IPS DF 4.7 (cell line): Measurements from ENCODE around the gene ILF3.
A peak's percentile ranks its signal among the peaks of the same experiment; 100 is the strongest.
"Not testable (repeated sequence)": the region's sequence is repeated elsewhere in the genome, so short reads cannot be mapped to it uniquely, and the experiment has no call there.

ENCODE experiments used
- DNase-seq: peaks from one replicate; pipeline ENCODE4 v3.0.0-alpha.2; 2013; ENCODE audit warnings: low spot score; ENCODE audit errors: extremely low read depth

The ILF3 gene

DNA sequence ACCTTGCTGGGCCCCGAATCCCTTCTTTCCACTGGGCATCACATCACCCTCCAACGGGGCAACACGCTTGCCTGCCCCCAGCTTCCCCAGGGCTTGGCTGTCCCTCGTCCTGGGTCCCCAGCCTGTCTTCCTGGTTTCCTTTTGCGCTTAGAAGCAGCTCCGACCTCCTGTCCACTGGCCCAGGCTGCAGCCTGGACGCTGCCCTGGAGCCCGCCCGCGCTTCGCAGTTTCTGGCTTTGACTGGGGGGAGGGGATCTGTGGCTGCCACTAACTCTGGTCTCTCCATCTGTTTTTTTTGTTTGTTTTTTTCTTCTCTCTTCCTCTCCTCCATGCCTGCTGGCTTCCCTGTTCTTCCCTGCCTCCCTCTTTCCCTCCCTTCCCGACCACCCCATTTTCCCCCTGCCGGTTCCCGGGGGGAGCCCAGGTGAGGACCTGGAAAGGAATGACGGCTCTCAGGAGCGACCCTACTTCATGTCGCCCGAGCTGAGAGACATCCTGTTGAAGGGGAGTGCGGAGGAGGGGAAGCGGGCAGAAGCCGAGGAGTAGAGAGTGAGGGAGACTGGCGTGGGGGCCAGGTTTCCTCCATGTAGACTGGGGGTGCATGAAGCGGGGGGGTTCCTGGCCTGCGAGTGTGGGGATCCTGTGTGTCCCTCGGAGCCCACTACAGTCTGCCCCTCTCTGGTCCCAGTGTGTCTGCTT is 11.5 kb upstream of the ILF3 start:
- DNase-seq: no peak

GRCh38 chr19:10643172-10643967 is 10.8 kb upstream of the ILF3 start:
- DNase-seq: no peak

GRCh38 chr19:10643968-10644259 is 10.2 kb upstream of the ILF3 start:
- no peak for DNase-seq

DNA sequence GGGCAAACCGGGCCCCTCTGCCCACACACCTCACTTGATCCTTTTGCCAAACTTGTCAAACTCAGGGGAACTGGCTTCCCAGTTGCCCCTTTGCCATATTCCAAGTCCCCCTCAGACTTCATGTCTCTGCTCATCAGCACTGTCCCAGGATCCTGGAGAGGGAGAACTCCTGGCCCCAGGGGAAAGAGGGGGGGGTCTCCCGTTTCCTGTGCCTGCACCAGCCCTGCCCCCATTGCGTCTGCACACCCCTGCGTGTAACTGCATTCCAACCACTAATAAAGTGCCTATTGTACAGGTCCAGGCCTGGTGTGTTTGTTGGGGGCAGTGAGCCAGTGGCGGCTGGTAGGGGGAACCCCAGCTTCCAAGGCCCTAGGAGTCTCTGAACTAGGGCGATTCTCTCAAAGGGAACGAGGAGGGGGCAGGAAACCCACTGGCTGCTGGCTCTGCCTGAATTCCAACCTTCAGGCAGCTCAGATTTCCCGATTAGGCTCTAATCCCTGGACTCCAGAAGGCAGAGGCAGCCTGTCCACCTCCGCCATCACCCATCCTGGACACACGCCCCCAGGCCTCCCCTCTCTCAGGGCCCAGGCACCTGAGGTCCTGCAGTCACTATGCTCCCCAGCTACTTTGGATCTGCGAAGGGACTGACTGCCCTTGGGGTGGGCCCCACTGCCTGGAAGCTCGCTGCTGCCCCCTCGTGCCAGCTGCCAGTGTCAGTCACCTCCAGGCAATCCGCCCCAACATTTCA is 9.7 kb upstream of the ILF3 start:
- no peak for DNase-seq

GRCh38 chr19:10646456-10647159 is 7.5 kb upstream of the ILF3 start:
- DNase-seq: no peak

GRCh38 chr19:10648360-10648759 is 5.8 kb upstream of the ILF3 start:
- DNase-seq: no peak

- no peak for DNase-seq
Observed at GRCh38 chr19:10651851-10652250, 2.3 kb upstream of the ILF3 start.

- DNase-seq: no peak
Observed at GRCh38 chr19:10653482-10653731, 739 bp upstream of the ILF3 start.

DNA sequence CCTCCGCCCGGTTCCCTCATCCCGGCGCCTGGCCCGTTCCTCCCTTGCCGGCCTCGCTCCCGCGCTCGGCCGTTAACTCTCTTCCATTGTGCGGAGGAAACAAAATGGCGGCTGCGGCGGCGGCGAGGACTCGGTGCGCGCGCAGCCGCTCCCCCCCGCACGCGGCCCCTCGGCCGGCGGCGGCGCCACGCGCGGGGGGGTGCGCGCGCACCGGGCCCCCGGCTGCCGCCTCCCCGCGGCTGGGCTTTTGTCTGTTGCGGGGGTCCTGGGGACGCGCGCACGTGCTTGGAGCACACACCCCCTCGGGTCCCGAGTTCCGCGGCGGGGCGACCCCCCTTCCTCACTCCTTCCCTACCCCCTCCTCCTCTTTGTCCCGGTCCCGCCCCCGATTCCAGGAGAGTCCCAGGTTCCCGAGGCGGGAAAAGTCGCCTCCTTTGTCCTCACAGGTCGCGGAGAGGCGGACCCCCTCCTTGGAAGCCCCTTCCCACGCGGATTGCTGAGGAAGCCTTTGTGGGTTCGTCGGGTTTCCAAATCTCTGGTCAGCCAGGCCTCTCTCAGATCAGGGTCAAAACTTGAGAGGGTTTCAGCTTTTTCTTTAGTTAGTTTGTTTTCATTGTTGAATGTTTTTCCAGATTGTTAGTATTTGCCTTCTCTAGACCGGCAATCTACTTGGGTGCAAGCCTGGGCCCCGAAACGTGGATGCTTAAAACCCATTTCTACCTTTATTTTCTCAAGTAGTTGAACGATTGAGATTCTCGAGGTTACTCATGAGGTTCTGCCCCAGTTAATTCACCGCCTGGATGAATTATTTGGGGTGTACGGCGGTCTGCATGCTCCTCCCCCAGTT is 687 bp downstream of the ILF3 start:
- peak; percentile 38 for DNase-seq

GRCh38 chr19:10655457-10656312 is 1.5 kb downstream of the ILF3 start:
- DNase-seq: no peak

GRCh38 chr19:10660346-10660745 is 6.2 kb downstream of the ILF3 start:
- no peak for DNase-seq

DNA sequence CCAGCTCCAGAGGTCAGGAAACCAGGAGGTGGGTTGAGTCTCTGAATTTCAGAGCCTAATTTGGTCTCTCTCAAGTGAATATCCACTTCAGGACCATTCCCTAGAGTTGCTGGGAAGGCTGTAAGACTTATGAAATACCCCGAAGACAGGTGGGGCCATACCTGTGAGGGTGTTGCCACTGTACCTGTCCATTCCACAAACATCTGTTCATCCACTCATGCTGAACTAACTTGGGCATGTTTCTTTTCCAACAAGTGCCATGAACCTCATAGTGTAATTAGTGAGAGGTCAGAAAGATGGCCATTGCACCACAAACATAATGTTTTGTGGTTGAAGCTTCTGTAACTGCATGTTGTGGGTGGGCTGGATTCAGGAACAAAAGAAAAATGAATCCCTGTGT is 7.8 kb downstream of the ILF3 start:
- DNase-seq: no peak

DNA sequence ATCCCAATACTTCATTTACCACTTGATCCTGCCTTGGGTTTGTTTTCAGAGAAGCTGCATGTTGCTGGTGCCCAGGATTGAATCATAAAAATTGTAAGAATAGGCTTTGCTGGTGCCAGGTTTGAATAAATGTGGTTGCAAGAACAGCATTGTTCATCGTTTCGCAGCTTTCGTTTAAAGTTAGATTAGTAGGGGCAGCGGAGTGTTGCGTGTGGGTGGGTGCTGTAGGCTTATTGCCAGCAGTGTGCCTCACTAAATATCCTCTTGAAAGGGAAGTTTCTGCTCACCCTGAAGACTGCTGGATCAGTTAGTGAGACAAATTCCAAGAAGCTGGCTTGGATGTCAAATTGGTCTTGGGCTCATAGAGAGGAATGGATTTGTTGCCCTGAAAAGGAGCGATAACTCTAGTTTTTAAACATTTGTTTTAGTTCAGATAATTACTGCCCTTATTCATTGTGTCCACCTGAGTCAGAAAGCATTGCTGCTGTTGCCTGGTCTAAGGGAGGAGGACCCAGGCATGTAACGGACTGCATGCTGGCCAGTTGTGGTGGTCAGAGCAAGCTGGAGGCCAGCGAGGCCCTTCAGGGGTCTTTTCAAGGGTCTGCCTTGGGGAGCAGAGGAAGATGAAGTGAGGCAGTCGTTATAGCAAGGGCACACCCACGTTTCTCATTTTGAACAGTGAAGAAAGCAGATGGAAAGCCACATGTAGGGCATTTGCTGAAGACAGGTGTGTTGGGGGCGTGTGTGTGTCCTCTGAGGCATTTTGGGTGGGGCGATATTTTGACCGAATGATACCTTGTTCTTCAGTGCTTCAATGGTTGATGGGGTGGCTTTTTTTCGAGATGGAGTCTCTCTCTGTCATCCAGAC is 8.5 kb downstream of the ILF3 start:
- no peak for DNase-seq

DNA sequence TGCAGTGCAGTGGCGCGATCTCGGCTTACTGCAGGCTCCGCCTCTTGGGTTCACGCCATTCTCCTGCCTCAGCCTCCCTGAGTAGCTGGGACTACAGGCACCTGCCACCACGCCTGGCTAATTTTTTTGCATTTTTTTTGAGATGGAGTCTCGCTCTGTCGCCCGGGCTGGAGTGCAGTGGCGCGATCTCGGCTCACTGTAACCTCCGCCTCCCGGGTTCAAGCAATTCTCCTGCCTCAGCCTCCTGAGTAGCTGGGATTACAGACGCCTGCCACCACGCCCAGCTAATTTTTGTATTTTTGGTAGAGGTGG is 9.1 kb downstream of the ILF3 start:
- DNase-seq: not testable (repeated sequence)

DNA sequence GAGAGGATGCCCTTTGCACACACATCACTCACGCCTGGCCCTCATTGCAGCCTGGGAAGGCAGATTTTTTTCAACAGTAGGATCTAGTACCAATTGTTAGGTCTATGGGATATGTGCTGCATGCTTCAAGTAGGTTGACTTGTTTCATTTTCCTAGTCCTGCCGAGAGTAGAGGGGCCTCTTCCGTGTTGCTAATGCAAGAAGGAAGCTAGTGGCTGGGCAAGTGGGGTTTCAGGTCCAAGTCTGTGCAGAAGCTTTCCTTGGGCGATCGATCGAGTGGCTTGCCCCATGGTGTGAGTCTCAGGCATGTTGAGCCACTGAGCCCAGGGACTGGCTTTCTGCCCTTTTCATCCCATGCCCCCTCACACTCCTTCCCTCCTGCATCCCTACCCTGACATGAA is 13.7 kb downstream of the ILF3 start:
- DNase-seq: no peak

- no peak for DNase-seq
Observed at GRCh38 chr19:10669246-10669645, 15.1 kb downstream of the ILF3 start.

GRCh38 chr19:10670182-10670581 is 16.0 kb downstream of the ILF3 start:
- no peak for DNase-seq

GRCh38 chr19:10670876-10671804 is 17.0 kb downstream of the ILF3 start:
- DNase-seq: no peak
